ENCODE measurements around the gene PRPF4. TPM values are rescaled to one million over a fixed set of nuclear protein-coding genes. Genes with fewer than 3 reads are reported as not detected.

PRPF4 gene
- total RNA-seq, 2 experiments from 2014 or later = 27.4 to 39.9 TPM

- H3K79me2 ChIP-seq (ENCODE audit: insufficient read depth, low read depth, low read length) = no peaks in the 10 kb centered on the region
- no TSS peak for BruUV-seq (replicated peaks)
- H3K4me1 ChIP-seq (ENCODE audit: insufficient read depth, low read length, poor library complexity, severe bottlenecking) = peaks cover 10% of the 10 kb centered on the region
- no peaks in the 10 kb centered on the region for H4K20me1 ChIP-seq (ENCODE audit: insufficient read depth, low read length)
- no peak for DNase-seq (ENCODE audit: low spot score)
- H3K4me2 ChIP-seq (ENCODE audit: low read length) = no peak overlapping the region
- CTCF ChIA-PET (ENCODE audit: unreplicated experiment) = no interaction called here
- H3K27ac ChIP-seq (ENCODE audit: low read depth, low read length, poor library complexity, severe bottlenecking) = no peak overlapping the region
- no peaks in the 10 kb centered on the region for H3K9me2 ChIP-seq (ENCODE audit: insufficient read depth, low read length)
- TF ChIP-seq EZH2phosphoT487 (IDR thresholded peaks at IDR 0.05; ENCODE audit: borderline replicate concordance, low read depth, low read length) = no peak
- TF ChIP-seq CTCF (conservative IDR thresholded peaks at IDR 0.05; ENCODE audit: low read length) = no peak
- intact Hi-C loops (cut with micrococcal nuclease; ENCODE audit: unreplicated experiment) = loop anchor here (10.0 kb wide), 1 partner anchor 283 kb away; no protein-coding TSS in a partner anchor
- H2AFZ ChIP-seq (ENCODE audit: low read length) = no peak overlapping the region
- POLR2A ChIA-PET = no interaction called here
- no peaks in the 10 kb centered on the region for H3K36me3 ChIP-seq (ENCODE audit: insufficient read depth, low read length)
- H3K4me3 ChIP-seq (ENCODE audit: low read depth, low read length, poor library complexity, severe bottlenecking) = no peak overlapping the region
- no peaks in the 10 kb centered on the region for H3K9me3 ChIP-seq (ENCODE audit: low read length)
These were observed 26.1 kb downstream of the PRPF4 start for GRCh38 chr9:113301548-113301947.

- Histone ChIP-seq H3K9me2 (ENCODE audit: insufficient read depth, low read length) (no peaks in the 10 kb centered on the region), H3K36me3 (ENCODE audit: insufficient read depth, low read length) (no peaks in the 10 kb centered on the region), H3K9me3 (ENCODE audit: low read length) (no peaks in the 10 kb centered on the region), H3K4me1 (ENCODE audit: insufficient read depth, low read length, poor library complexity, severe bottlenecking) (peaks cover 10% of the 10 kb centered on the region), H3K4me3 (ENCODE audit: low read depth, low read length, poor library complexity, severe bottlenecking) (no peak within 1 kb of the TSS), H3K79me2 (ENCODE audit: insufficient read depth, low read depth, low read length) (no peaks in the 10 kb centered on the region), H4K20me1 (ENCODE audit: insufficient read depth, low read length) (no peaks in the 10 kb centered on the region), H3K27ac (ENCODE audit: low read depth, low read length, poor library complexity, severe bottlenecking) (no peak within 1 kb of the TSS), H2AFZ (ENCODE audit: low read length) (no peak within 1 kb of the TSS), H3K4me2 (ENCODE audit: low read length) (no peak within 1 kb of the TSS)
- intact Hi-C loops (cut with micrococcal nuclease; ENCODE audit: unreplicated experiment) = loop anchor here (10.0 kb wide), 1 partner anchor 282 kb away; no protein-coding TSS in a partner anchor
- TF ChIP-seq EZH2phosphoT487 (IDR thresholded peaks at IDR 0.05; ENCODE audit: borderline replicate concordance, low read depth, low read length) (no peak), CTCF (conservative IDR thresholded peaks at IDR 0.05; ENCODE audit: low read length) (no peak)
- ChIA-PET CTCF (ENCODE audit: unreplicated experiment) (no interaction called here), POLR2A (no interaction called here)
- no peak for DNase-seq (ENCODE audit: low spot score)
- no TSS peak for BruUV-seq (replicated peaks)
These were observed 27.4 kb downstream of the PRPF4 start, which contains the start of gene RNF183 for GRCh38 chr9:113302792-113303418. Gene RNF183, minus strand, starts transcription at chr9:113303376. Its CDS starts 5,192 bp downstream, at chr9:113298184.

DNA sequence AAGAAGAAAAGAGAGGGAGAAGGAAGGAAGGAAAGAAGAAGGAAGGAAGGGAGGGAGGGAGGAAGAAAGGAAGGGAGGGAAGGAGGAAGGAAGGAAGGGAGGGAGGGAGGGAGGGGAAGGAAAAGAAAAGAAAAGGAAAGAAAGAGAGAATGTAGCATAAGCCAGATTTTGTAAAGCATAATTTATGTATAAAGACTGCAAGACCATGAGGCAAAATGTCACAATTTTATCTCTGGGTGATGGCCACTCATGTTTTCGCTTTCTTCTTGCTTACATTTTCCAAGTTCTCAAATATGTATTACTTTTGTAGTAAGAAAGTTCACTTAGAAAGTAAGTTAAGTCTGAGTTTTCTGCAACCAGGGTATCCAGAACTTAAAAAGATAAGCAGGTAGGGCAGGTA is 31.1 kb downstream of the PRPF4 start:
- CTCF ChIA-PET (ENCODE audit: unreplicated experiment) = no interaction called here
- no peaks in the 10 kb centered on the region for H4K20me1 ChIP-seq (ENCODE audit: insufficient read depth, low read length)
- intact Hi-C loops (cut with micrococcal nuclease; ENCODE audit: unreplicated experiment) = loop anchor here (10.0 kb wide), 1 partner anchor 278 kb away; no protein-coding TSS in a partner anchor

More for the DNA sequence above, 31.1 kb downstream of the PRPF4 start:
- Histone ChIP-seq H3K9me3 (ENCODE audit: low read length) (no peaks in the 10 kb centered on the region), H3K36me3 (ENCODE audit: insufficient read depth, low read length) (no peaks in the 10 kb centered on the region), H3K79me2 (ENCODE audit: insufficient read depth, low read depth, low read length) (no peaks in the 10 kb centered on the region), H3K4me1 (ENCODE audit: insufficient read depth, low read length, poor library complexity, severe bottlenecking) (no peaks in the 10 kb centered on the region), H3K4me3 (ENCODE audit: low read depth, low read length, poor library complexity, severe bottlenecking) (no peak overlapping the region), H3K4me2 (ENCODE audit: low read length) (no peak overlapping the region), H3K27ac (ENCODE audit: low read depth, low read length, poor library complexity, severe bottlenecking) (no peak overlapping the region), H3K9me2 (ENCODE audit: insufficient read depth, low read length) (no peaks in the 10 kb centered on the region), H2AFZ (ENCODE audit: low read length) (no peak overlapping the region)
- POLR2A ChIA-PET = no interaction called here
- BruUV-seq (replicated peaks) = no TSS peak
- TF ChIP-seq CTCF (conservative IDR thresholded peaks at IDR 0.05; ENCODE audit: low read length) = no peak
- TF ChIP-seq EZH2phosphoT487 (IDR thresholded peaks at IDR 0.05; ENCODE audit: borderline replicate concordance, low read depth, low read length) = no peak
- no peak for DNase-seq (ENCODE audit: low spot score)

Data from OCI-LY7 (cell line).